T-helper 22 cell (primary cell): Measurements from ENCODE around the gene HOXA6.

Experiments
- DNase-seq: peaks from one replicate; pipeline ENCODE4 v3.0.0-alpha.2; 2020; ENCODE audit warnings: low read depth

HOXA6 gene

GRCh38 chr7:27137640-27138315 lies 9.8 kb downstream of the HOXA6 start:
- no peak for DNase-seq

GRCh38 chr7:27134392-27134791 lies 13.2 kb downstream of the HOXA6 start:
- no peak for DNase-seq

- DNase-seq, result no peak
Observed at GRCh38 chr7:27133409-27134231, 14.0 kb downstream of the HOXA6 start.

GRCh38 chr7:27132978-27133377 lies 14.6 kb downstream of the HOXA6 start:
- no peak for DNase-seq

GRCh38 chr7:27132214-27132613 lies 15.4 kb downstream of the HOXA6 start:
- DNase-seq, result no peak

- no peak for DNase-seq
Observed at GRCh38 chr7:27131390-27131819, 16.2 kb downstream of the HOXA6 start.

GRCh38 chr7:27130540-27131389 lies 16.8 kb downstream of the HOXA6 start, which contains the start of gene HOXA4:
HOXA4 (minus strand) TSS chr7:27130757; CDS start chr7:27130733, 24 bp downstream.
- peak; percentile 26 for DNase-seq

- DNase-seq, result no peak
Observed at GRCh38 chr7:27129729-27130539, 17.6 kb downstream of the HOXA6 start.

GRCh38 chr7:27128776-27129728 lies 18.5 kb downstream of the HOXA6 start:
- DNase-seq, result no peak

GRCh38 chr7:27128034-27128433 lies 19.5 kb downstream of the HOXA6 start:
- no peak for DNase-seq

- no peak for DNase-seq
Observed at GRCh38 chr7:27126596-27127327, 20.8 kb downstream of the HOXA6 start.

- no peak for DNase-seq
Observed at GRCh38 chr7:27125986-27126394, 21.6 kb downstream of the HOXA6 start.

GRCh38 chr7:27124902-27125689 lies 22.5 kb downstream of the HOXA6 start:
- no peak for DNase-seq

- no peak for DNase-seq
Observed at GRCh38 chr7:27124096-27124901, 23.3 kb downstream of the HOXA6 start.

GRCh38 chr7:27123477-27124053 lies 24.0 kb downstream of the HOXA6 start:
- no peak for DNase-seq

- DNase-seq, result no peak
Observed at GRCh38 chr7:27123007-27123476, 24.5 kb downstream of the HOXA6 start.
